A673 (cell line): ENCODE measurements around the gene URB1.

Experiments
- EZH2 ChIP-seq: fragments of 200-600 bp; sonication (generic); IDR thresholded peaks from 2 replicates; pipeline ENCODE4 v1.6.1; 2017; ENCODE audit warnings: borderline replicate concordance, low read depth, mild to moderate bottlenecking, mixed read lengths, antibody characterized with exemption, low read length; ENCODE audit not compliant: poor library complexity, severe bottlenecking
- TF ChIP-seq, protein P1 (sequence below): fragments of 300-800, 200-600 bp; sonication (generic); conservative IDR thresholded peaks from 2 replicates; pipeline ENCODE4 v1.5.1; 2017; ENCODE audit warnings: low read depth, mild to moderate bottlenecking, antibody characterized with exemption, low read length, moderate library complexity, mixed read lengths

DNA sequence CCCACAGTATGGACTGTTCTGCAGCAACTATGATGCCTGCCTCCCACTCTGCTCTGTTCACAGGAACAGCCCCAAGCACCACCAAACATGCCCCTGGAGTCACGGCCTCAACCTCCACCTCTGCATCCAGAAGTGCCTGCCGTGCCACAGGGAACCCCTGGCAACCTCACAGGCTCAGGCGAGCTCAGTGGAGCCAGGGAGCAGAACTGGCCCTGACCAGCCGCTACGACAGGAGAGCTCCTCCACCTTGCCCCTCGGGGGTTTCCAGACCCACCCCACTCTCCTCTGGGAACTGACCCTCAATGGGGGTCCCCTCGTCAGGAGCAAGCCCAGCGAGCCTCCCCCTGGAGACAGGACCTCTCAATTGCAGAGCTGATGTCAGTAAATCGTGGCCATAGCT lies 81.2 kb downstream of the URB1 start:
- TF ChIP-seq, protein P1, sequence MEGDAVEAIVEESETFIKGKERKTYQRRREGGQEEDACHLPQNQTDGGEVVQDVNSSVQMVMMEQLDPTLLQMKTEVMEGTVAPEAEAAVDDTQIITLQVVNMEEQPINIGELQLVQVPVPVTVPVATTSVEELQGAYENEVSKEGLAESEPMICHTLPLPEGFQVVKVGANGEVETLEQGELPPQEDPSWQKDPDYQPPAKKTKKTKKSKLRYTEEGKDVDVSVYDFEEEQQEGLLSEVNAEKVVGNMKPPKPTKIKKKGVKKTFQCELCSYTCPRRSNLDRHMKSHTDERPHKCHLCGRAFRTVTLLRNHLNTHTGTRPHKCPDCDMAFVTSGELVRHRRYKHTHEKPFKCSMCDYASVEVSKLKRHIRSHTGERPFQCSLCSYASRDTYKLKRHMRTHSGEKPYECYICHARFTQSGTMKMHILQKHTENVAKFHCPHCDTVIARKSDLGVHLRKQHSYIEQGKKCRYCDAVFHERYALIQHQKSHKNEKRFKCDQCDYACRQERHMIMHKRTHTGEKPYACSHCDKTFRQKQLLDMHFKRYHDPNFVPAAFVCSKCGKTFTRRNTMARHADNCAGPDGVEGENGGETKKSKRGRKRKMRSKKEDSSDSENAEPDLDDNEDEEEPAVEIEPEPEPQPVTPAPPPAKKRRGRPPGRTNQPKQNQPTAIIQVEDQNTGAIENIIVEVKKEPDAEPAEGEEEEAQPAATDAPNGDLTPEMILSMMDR: no peak
- TF ChIP-seq EZH2: no peak
